Transverse colon (tissue), 3 donors: ENCODE data around the gene PLA2G4E.

Experiments used
- CTCF ChIP-seq, 5 experiments: fragments of 200-600 bp in 3 of 5; fragments of 450-650 bp in 2 of 5; sonication (generic) in 3 of 5; IDR thresholded peaks; 1 replicate in 2 of 5; 2 replicates in 3 of 5; pipeline ENCODE4 v1.5.1; 2016 to 2017; ENCODE audit warnings: antibody characterized with exemption in 5 of 5, inconsistent platforms in 3 of 5, mild to moderate bottlenecking in 2 of 5, moderate library complexity in 1 of 5
- EP300 ChIP-seq: sonication (generic); formaldehyde crosslinking; IDR thresholded peaks from one replicate; pipeline ENCODE4 v1.6.1; 2017; ENCODE audit warnings: antibody characterized with exemption, low read depth
- POLR2A ChIP-seq: fragments of 450-650 bp; IDR thresholded peaks from one replicate; pipeline ENCODE4 v1.6.1; 2016; ENCODE audit warnings: antibody characterized with exemption, mild to moderate bottlenecking, moderate library complexity

- no peak for TF ChIP-seq EP300
- no peak for TF ChIP-seq CTCF (IDR thresholded peaks at IDR 0.05)
- TF ChIP-seq POLR2A: no peak
Observed at GRCh38 chr15:41975669-41976068, 45.2 kb downstream of the PLA2G4E start.
